SJSA1 (cell line): ENCODE results near the gene CLEC20A. TPM values are rescaled to one million over a fixed set of nuclear protein-coding genes. Genes with fewer than 3 reads are reported as not detected.

Experiments used
- DNase-seq, 2 experiments: peaks; one replicate each; pipeline ENCODE4 v3.0.0-alpha.2; 2015 to 2020; ENCODE audit warnings: low spot score in 2 of 2, low read depth in 1 of 2
- H3K27ac ChIP-seq: fragments of 250-450 bp; sonication (Bioruptor Pico); 2 replicates; pipeline ENCODE4 v1.5.1; 2020; ENCODE audit warnings: mild to moderate bottlenecking, moderate library complexity
- H3K27me3 ChIP-seq: fragments of 250-450 bp; sonication (Bioruptor Pico); replicated peaks from 2 replicates; pipeline ENCODE4 v1.5.1; 2020; ENCODE audit warnings: mild to moderate bottlenecking, moderate library complexity
- H3K36me3 ChIP-seq: fragments of 250-450 bp; sonication (Bioruptor Pico); 2 replicates; pipeline ENCODE4 v1.5.1; 2020; ENCODE audit warnings: mild to moderate bottlenecking
- H3K4me1 ChIP-seq: fragments of 250-450 bp; sonication (Bioruptor Pico); replicated peaks from 2 replicates; pipeline ENCODE4 v1.6.1; 2021; ENCODE audit warnings: mild to moderate bottlenecking
- H3K4me3 ChIP-seq: fragments of 250-450 bp; sonication (Bioruptor Pico); 2 replicates; pipeline ENCODE4 v1.5.1; 2020; ENCODE audit warnings: mild to moderate bottlenecking
- H3K9me3 ChIP-seq: fragments of 250-450 bp; sonication (Bioruptor Pico); replicated peaks from 2 replicates; pipeline ENCODE4 v1.5.1; 2020; ENCODE audit warnings: mild to moderate bottlenecking
- total RNA-seq: library from RNA; depleted of rRNA; stranded (reverse); fragments of >200 nt; shearing (Covaris generic); gene quantifications from 2 replicates; pipeline ENCODE4 v1.2.3, GENCODE V29; 2014

CLEC20A gene
- total RNA-seq, 1 experiment from 2014 or later, result not detected

- Histone ChIP-seq H3K4me1 (no peaks in the 10 kb centered on the region), H3K4me3 (no peak overlapping the region), H3K36me3 (peaks cover 42% of the 10 kb centered on the region), H3K27me3 (no peaks in the 10 kb centered on the region), H3K9me3 (no peaks in the 10 kb centered on the region), H3K27ac (no peak overlapping the region)
- no peak for DNase-seq
Measured at GRCh38 chr1:178464141-178464540, 32.6 kb downstream of the CLEC20A start.

- H3K27ac ChIP-seq, result no peak overlapping the region
- H3K4me3 ChIP-seq, result no peak overlapping the region
- H3K9me3 ChIP-seq, result no peaks in the 10 kb centered on the region
- H3K27me3 ChIP-seq, result no peaks in the 10 kb centered on the region
- H3K36me3 ChIP-seq, result peaks cover 40% of the 10 kb centered on the region
- no peaks in the 10 kb centered on the region for H3K4me1 ChIP-seq
- no peak for DNase-seq
Measured at GRCh38 chr1:178461701-178462100, 35.1 kb downstream of the CLEC20A start.

GRCh38 chr1:178461104-178461503, 35.7 kb downstream of the CLEC20A start:
- Histone ChIP-seq H3K4me1 (no peaks in the 10 kb centered on the region), H3K9me3 (no peaks in the 10 kb centered on the region), H3K4me3 (no peak overlapping the region), H3K27ac (no peak overlapping the region), H3K27me3 (no peaks in the 10 kb centered on the region), H3K36me3 (peaks cover 38% of the 10 kb centered on the region)
- no peak for DNase-seq

GRCh38 chr1:178458203-178458602, 38.6 kb downstream of the CLEC20A start:
- Histone ChIP-seq H3K27me3 (no peaks in the 10 kb centered on the region), H3K9me3 (no peaks in the 10 kb centered on the region), H3K27ac (no peak overlapping the region), H3K4me3 (no peak overlapping the region), H3K4me1 (no peaks in the 10 kb centered on the region), H3K36me3 (peaks cover 29% of the 10 kb centered on the region)
- no peak for DNase-seq

- no peak for DNase-seq
- Histone ChIP-seq H3K4me1 (no peaks in the 10 kb centered on the region), H3K9me3 (no peaks in the 10 kb centered on the region), H3K27ac (no peak overlapping the region), H3K4me3 (no peak overlapping the region), H3K36me3 (peaks cover 29% of the 10 kb centered on the region), H3K27me3 (no peaks in the 10 kb centered on the region)
Measured at GRCh38 chr1:178457651-178458050, 39.1 kb downstream of the CLEC20A start.

- no peak for DNase-seq
- Histone ChIP-seq H3K27ac (no peak overlapping the region), H3K4me1 (peaks cover 7% of the 10 kb centered on the region), H3K4me3 (no peak overlapping the region), H3K27me3 (no peaks in the 10 kb centered on the region), H3K9me3 (no peaks in the 10 kb centered on the region), H3K36me3 (peaks cover 38% of the 10 kb centered on the region)
Measured at GRCh38 chr1:178456472-178456871, 40.3 kb downstream of the CLEC20A start.

GRCh38 chr1:178452013-178452412, 44.8 kb downstream of the CLEC20A start:
- Histone ChIP-seq H3K4me1 (peaks cover 24% of the 10 kb centered on the region), H3K36me3 (peaks cover 21% of the 10 kb centered on the region), H3K4me3 (no peak overlapping the region), H3K27me3 (no peaks in the 10 kb centered on the region), H3K27ac (peak overlapping the region; percentile 50), H3K9me3 (no peaks in the 10 kb centered on the region)
- DNase-seq, result no peak

GRCh38 chr1:178451529-178451928, 45.2 kb downstream of the CLEC20A start:
- Histone ChIP-seq H3K27me3 (no peaks in the 10 kb centered on the region), H3K27ac (peak overlapping the region; percentile 50)

GRCh38 chr1:178450871-178451270, 45.9 kb downstream of the CLEC20A start:
- H3K27ac ChIP-seq, result peak overlapping the region; percentile 50
- no peak for DNase-seq

More at GRCh38 chr1:178451529-178451928, 45.2 kb downstream of the CLEC20A start:
- peak in 1 of 2 experiments; percentile 52 for DNase-seq
- no peak overlapping the region for H3K4me3 ChIP-seq
- H3K36me3 ChIP-seq, result peaks cover 17% of the 10 kb centered on the region
- no peaks in the 10 kb centered on the region for H3K9me3 ChIP-seq
- peaks cover 24% of the 10 kb centered on the region for H3K4me1 ChIP-seq

GRCh38 chr1:178442925-178443324, 53.8 kb downstream of the CLEC20A start:
- no peak overlapping the region for H3K4me3 ChIP-seq
- H3K27ac ChIP-seq, result no peak overlapping the region
- no peak for DNase-seq
- peaks cover 54% of the 10 kb centered on the region for H3K36me3 ChIP-seq
- peaks cover 5% of the 10 kb centered on the region for H3K4me1 ChIP-seq
- H3K9me3 ChIP-seq, result no peaks in the 10 kb centered on the region
- no peaks in the 10 kb centered on the region for H3K27me3 ChIP-seq

More at GRCh38 chr1:178450871-178451270, 45.9 kb downstream of the CLEC20A start:
- Histone ChIP-seq H3K27me3 (no peaks in the 10 kb centered on the region), H3K36me3 (peaks cover 18% of the 10 kb centered on the region), H3K4me3 (no peak overlapping the region), H3K9me3 (no peaks in the 10 kb centered on the region), H3K4me1 (peaks cover 24% of the 10 kb centered on the region)

GRCh38 chr1:178438432-178438831, 58.3 kb downstream of the CLEC20A start:
- H3K36me3 ChIP-seq, result peaks cover 32% of the 10 kb centered on the region
- DNase-seq, result peak in 1 of 2 experiments; percentile 26
- no peak overlapping the region for H3K27ac ChIP-seq
- no peaks in the 10 kb centered on the region for H3K9me3 ChIP-seq
- H3K4me1 ChIP-seq, result peaks cover 3% of the 10 kb centered on the region
- no peak overlapping the region for H3K4me3 ChIP-seq
- H3K27me3 ChIP-seq, result no peaks in the 10 kb centered on the region

GRCh38 chr1:178436899-178437298, 59.9 kb downstream of the CLEC20A start:
- Histone ChIP-seq H3K9me3 (no peaks in the 10 kb centered on the region), H3K4me3 (no peak overlapping the region), H3K27ac (no peak overlapping the region), H3K27me3 (no peaks in the 10 kb centered on the region), H3K36me3 (peaks cover 18% of the 10 kb centered on the region), H3K4me1 (peaks cover 3% of the 10 kb centered on the region)
- no peak for DNase-seq

- peaks cover 3% of the 10 kb centered on the region for H3K4me1 ChIP-seq
- H3K27me3 ChIP-seq, result no peaks in the 10 kb centered on the region
- H3K9me3 ChIP-seq, result no peaks in the 10 kb centered on the region
- no peaks in the 10 kb centered on the region for H3K36me3 ChIP-seq
- H3K27ac ChIP-seq, result no peak overlapping the region
- H3K4me3 ChIP-seq, result no peak overlapping the region
- DNase-seq, result no peak
Measured at GRCh38 chr1:178434899-178435435, 61.8 kb downstream of the CLEC20A start.

- Histone ChIP-seq H3K36me3 (no peaks in the 10 kb centered on the region), H3K4me1 (peaks cover 3% of the 10 kb centered on the region), H3K4me3 (no peak overlapping the region), H3K27me3 (no peaks in the 10 kb centered on the region), H3K9me3 (no peaks in the 10 kb centered on the region), H3K27ac (no peak overlapping the region)
- DNase-seq, result no peak
Measured at GRCh38 chr1:178434360-178434759, 62.4 kb downstream of the CLEC20A start.
